ENCODE results near the gene INPP5J. TPM values are rescaled to one million over a fixed set of nuclear protein-coding genes. Genes with fewer than 3 reads are reported as not detected.

Gene INPP5J, protein sequence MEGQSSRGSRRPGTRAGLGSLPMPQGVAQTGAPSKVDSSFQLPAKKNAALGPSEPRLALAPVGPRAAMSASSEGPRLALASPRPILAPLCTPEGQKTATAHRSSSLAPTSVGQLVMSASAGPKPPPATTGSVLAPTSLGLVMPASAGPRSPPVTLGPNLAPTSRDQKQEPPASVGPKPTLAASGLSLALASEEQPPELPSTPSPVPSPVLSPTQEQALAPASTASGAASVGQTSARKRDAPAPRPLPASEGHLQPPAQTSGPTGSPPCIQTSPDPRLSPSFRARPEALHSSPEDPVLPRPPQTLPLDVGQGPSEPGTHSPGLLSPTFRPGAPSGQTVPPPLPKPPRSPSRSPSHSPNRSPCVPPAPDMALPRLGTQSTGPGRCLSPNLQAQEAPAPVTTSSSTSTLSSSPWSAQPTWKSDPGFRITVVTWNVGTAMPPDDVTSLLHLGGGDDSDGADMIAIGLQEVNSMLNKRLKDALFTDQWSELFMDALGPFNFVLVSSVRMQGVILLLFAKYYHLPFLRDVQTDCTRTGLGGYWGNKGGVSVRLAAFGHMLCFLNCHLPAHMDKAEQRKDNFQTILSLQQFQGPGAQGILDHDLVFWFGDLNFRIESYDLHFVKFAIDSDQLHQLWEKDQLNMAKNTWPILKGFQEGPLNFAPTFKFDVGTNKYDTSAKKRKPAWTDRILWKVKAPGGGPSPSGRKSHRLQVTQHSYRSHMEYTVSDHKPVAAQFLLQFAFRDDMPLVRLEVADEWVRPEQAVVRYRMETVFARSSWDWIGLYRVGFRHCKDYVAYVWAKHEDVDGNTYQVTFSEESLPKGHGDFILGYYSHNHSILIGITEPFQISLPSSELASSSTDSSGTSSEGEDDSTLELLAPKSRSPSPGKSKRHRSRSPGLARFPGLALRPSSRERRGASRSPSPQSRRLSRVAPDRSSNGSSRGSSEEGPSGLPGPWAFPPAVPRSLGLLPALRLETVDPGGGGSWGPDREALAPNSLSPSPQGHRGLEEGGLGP
- not detected in 2 replicates for total RNA-seq

DNA sequence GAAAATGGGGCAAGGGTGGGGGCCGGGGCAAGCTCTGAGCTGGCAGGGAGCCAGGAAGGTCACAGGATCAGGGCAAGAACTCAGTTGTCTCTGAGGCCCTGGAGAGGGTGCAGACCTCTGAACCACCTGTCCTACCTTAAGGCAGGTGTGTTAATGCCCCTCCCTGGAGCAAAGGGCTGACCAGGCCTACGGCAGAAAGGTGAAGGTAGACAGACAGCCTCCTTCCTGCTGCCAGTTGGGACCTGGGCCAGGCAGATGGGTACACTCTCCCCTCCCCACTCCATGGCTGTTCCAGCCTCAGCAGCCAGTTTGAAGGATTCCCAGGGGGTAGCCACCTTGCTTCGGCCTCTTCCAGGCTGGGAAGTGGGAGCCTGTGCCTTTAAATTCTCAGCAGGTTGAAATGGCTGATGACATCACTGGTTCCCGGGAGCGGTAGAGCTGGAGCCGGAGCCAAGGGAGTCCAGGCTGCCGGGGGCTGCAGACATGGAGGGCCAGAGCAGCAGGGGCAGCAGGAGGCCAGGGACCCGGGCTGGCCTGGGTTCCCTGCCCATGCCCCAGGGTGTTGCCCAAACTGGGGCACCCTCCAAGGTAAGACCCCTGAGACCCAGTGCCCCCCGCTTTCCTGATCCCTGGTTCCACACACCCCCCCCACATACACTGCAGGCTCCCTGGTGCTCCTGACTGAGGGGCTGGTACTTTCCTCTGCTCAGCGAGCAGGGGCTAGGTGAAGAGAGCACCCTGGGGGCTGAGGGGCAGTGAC, at the start of gene INPP5J:
TSS of gene INPP5J (plus strand) at position 435 of the 760 bp plus-strand sequence. CDS start at position 484, 49 bp downstream.

DNA sequence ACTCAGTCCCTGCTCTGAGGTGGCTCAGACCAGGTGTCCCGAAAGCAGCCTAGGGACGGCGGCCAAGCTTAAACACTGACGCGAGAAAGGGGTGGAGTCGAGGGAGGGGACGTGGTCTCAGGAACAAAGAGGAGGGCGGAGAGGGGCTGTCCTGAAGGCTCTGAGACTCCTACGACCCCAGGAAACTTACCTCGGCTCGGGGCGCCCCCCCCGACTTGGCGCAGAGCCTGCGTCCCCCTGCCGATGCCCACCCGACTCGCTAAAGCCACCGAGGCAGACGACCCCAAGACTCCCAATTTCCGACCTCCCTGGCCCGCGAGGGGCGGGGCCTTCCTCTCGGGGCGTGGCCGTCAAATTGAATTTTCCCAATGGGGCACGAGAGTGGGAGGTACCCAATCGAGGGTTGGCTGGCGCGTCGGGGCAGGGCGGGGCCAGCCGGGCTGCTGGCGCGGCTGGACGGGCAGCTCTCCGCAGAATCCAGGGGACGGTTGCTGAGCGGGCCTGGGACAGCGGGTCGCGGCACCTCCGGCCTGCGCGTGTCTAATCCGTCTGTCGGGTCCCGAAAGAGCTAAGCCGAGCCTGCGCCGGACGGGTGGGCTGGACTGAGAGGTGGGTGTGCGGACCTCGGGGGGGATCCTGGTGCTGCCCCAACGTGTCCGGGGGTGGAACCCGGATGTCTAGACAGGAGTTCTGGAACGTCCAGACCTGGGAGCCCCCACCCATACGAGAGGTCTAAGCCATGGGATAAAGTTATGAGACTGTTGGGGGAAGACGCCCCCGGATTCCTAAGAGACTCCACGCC, 41.7 kb upstream of the INPP5J start, which contains the start of gene SMTN:
TSS of gene SMTN (plus strand) at position 471 of the 802 bp plus-strand sequence. CDS start 1,941 bp downstream, outside the sequence.

DNA sequence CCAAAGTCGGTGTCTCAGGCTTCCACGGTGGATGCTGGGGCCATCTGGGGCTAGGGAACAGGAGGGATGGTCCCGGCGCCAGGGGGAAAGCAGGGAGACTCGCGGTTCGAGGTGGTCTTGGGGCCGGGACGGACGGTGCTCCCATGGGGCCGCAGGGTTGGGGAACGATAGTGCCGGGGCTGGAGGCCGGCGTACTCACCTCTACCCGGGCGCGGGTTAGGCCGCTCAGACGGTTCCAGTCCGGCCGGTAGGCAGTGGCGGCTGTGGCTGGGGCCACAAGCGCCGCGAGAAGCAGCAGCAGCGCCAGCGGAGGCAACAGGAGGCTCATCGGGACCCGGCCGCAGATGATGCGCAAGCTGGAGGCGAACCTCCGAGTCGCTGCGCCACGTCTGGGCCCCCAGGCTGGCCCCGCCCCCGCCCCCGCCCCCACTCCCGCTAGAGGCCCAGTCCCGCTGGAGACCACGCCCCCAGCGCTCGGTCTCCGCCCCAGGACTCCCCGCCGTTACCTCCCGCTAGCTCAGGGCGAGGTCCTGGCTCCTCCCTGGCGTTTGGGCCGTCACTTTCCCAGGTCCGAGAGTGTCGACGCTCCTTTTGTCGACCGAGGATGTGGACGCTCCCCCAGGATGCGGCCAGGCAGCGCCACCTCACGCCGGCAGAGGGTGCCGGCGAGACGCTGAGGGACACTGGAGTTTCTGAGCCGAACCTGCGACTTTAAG, 15.4 kb upstream of the INPP5J start, which contains the start of gene SELENOM:
TSS of gene SELENOM (minus strand) at position 391 of the 716 bp plus-strand sequence. CDS start at position 328, 63 bp downstream.

GRCh38 chr22:31139866-31140716, 17.3 kb downstream of the INPP5J start, which contains the start of gene PLA2G3:
Gene PLA2G3 (minus strand): TSS chr22:31140508. CDS start chr22:31140354, 154 bp downstream.

Other genes starting within 250 kb of the INPP5J start
- gene MORC2, start 154.2 kb upstream of the INPP5J start, total RNA-seq: 14.2 and 18.5 TPM in 2 replicates
- 36.3 and 38.0 TPM in 2 replicates for gene TUG1, start 153.7 kb upstream of the INPP5J start, total RNA-seq
- gene SMTN, start 41.6 kb upstream of the INPP5J start, total RNA-seq: 292 and 322 TPM in 2 replicates
- 105 and 123 TPM in 2 replicates for gene SELENOM, start 15.4 kb upstream of the INPP5J start, total RNA-seq
- not detected in 2 replicates for gene PLA2G3, start 17.5 kb downstream of the INPP5J start, total RNA-seq
- gene RNF185, start 37.2 kb downstream of the INPP5J start, total RNA-seq: 25.6 and 28.6 TPM in 2 replicates
- 37.0 and 40.0 TPM in 2 replicates for gene LIMK2, start 89.3 kb downstream of the INPP5J start, total RNA-seq
- gene PIK3IP1, start 169.5 kb downstream of the INPP5J start, total RNA-seq: 5.5 and 6.3 TPM in 2 replicates
- gene PATZ1, start 223.4 kb downstream of the INPP5J start, total RNA-seq: 10.1 and 10.6 TPM in 2 replicates